K562 (cell line): ENCODE measurements around the gene SCARF2. TPM values are rescaled to one million over a fixed set of nuclear protein-coding genes. Genes with fewer than 3 reads are reported as not detected.
A peak's percentile ranks its signal among the peaks of the same experiment; 100 is the strongest.

ENCODE experiments used
- ATF4 ChIP-seq: fragments of 450-650 bp; formaldehyde crosslinking; IDR thresholded peaks from 2 replicates; pipeline ENCODE4 v1.4.0; 2022; ENCODE audit warnings: mild to moderate bottlenecking, moderate library complexity
- BACH1 ChIP-seq: fragments of 200-800 bp; sonication (Bioruptor generic); IDR thresholded peaks from 2 replicates; pipeline ENCODE4 v1.6.1; 2016; ENCODE audit warnings: missing genetic modification characterization, missing compliant biosample characterization
- BMI1 ChIP-seq: fragments of 150-350 bp; IDR thresholded peaks from 2 replicates; pipeline ENCODE4 v1.6.1; 2014; ENCODE audit warnings: low read length
- BRCA1 ChIP-seq, 2 experiments: fragments of 450-650 bp in 1 of 2; sonication (generic) in 1 of 2; formaldehyde crosslinking in 1 of 2; IDR thresholded peaks; 2 replicates each; pipeline versions ENCODE4 v1.5.0 to v1.6.1; 2017 to 2020; ENCODE audit warnings: mild to moderate bottlenecking in 1 of 2, missing genetic modification reagents in 1 of 2
- CAMTA2 ChIP-seq: fragments of 250-450 bp; sonication (Bioruptor Pico); conservative IDR thresholded peaks from 2 replicates; pipeline ENCODE4 v1.5.1; 2022
- CBX1 ChIP-seq: sonication (generic); IDR thresholded peaks from 2 replicates; pipeline ENCODE4 v1.6.1; 2016; ENCODE audit warnings: antibody characterized with exemption, low read depth, mild to moderate bottlenecking
- CBX5 ChIP-seq: IDR thresholded peaks from 2 replicates; pipeline ENCODE4 v1.6.1; 2014; ENCODE audit warnings: low read depth, borderline replicate concordance
- CHCHD3 ChIP-seq: fragments of 250-450 bp; sonication (Bioruptor Pico); IDR thresholded peaks from 2 replicates; pipeline ENCODE4 v2.1.2; 2022; ENCODE audit warnings: mild to moderate bottlenecking
- CXXC5 ChIP-seq: fragments of 250-450 bp; sonication (Bioruptor Pico); IDR thresholded peaks from 2 replicates; pipeline ENCODE4 v1.8.0; 2022; ENCODE audit warnings: inconsistent platforms, mild to moderate bottlenecking, moderate library complexity
- EP300 ChIP-seq: IDR thresholded peaks from 2 replicates; pipeline ENCODE4 v1.6.1; 2012; ENCODE audit warnings: low read length, improper control_type of control experiment
- ERF ChIP-seq: fragments of 450-650 bp; formaldehyde crosslinking; IDR thresholded peaks from 2 replicates; pipeline ENCODE4 v1.4.0; 2020; ENCODE audit warnings: mild to moderate bottlenecking, mixed read lengths
- HLTF ChIP-seq: fragments of 450-650 bp; IDR thresholded peaks from 2 replicates; pipeline ENCODE4 v1.6.1; 2016
- HSF4 ChIP-seq: fragments of 250-450 bp; sonication (Bioruptor Pico); IDR thresholded peaks from 2 replicates; pipeline ENCODE4 v2.1.2; 2022; ENCODE audit warnings: mild to moderate bottlenecking, moderate library complexity, borderline replicate concordance
- IRF2 ChIP-seq: sonication (generic); formaldehyde crosslinking; IDR thresholded peaks from 2 replicates; pipeline ENCODE4 v1.8.1; 2022; ENCODE audit warnings: mild to moderate bottlenecking, missing genetic modification reagents
- KDM5B ChIP-seq: fragments of 200-600 bp; sonication (generic); IDR thresholded peaks from 2 replicates; pipeline ENCODE4 v1.6.1; 2012; ENCODE audit warnings: low read depth, mild to moderate bottlenecking, moderate library complexity, low read length, control low read depth, inconsistent platforms; ENCODE audit not compliant: insufficient replicate concordance
- RBM17 ChIP-seq: fragments of 200-400 bp; formaldehyde crosslinking; IDR thresholded peaks from 2 replicates; pipeline ENCODE4 v1.6.1; 2017; ENCODE audit warnings: low read depth, mild to moderate bottlenecking, low read length, borderline replicate concordance
- RBM22 ChIP-seq: fragments of 200-400 bp; formaldehyde crosslinking; IDR thresholded peaks from 2 replicates; pipeline ENCODE4 v1.6.1; 2018; ENCODE audit warnings: low read length, low read depth; ENCODE audit not compliant: poor library complexity, severe bottlenecking
- SMC3 ChIP-seq: conservative IDR thresholded peaks from 2 replicates; pipeline ENCODE4 v1.6.1; 2011; ENCODE audit warnings: low read depth, low read length, improper control_type of control experiment; ENCODE audit not compliant: insufficient read depth
- SOX6 ChIP-seq: fragments of 450-650 bp; IDR thresholded peaks from 2 replicates; pipeline ENCODE4 v1.6.1; 2014; ENCODE audit warnings: mild to moderate bottlenecking
- SRF ChIP-seq, 2 experiments: fragments of 250-450, 450-650 bp in 1 of 2; sonication (Bioruptor Pico) in 1 of 2; sonication (generic) in 1 of 2; formaldehyde crosslinking; IDR thresholded peaks; 2 replicates each; pipeline versions ENCODE4 v1.5.0 to v1.5.1; 2020 to 2022; ENCODE audit warnings: mild to moderate bottlenecking in 1 of 2, missing genetic modification reagents in 1 of 2
- TBL1XR1 ChIP-seq, 2 experiments: IDR thresholded peaks; 2 replicates each; pipeline ENCODE4 v1.6.1; 2012; ENCODE audit warnings: improper control_type of control experiment in 2 of 2, low read length in 2 of 2, mild to moderate bottlenecking in 1 of 2
- THRA ChIP-seq: fragments of 450-650 bp; IDR thresholded peaks from 2 replicates; pipeline ENCODE4 v1.6.1; 2017; ENCODE audit warnings: mild to moderate bottlenecking, moderate library complexity
- ZFX ChIP-seq: sonication (generic); formaldehyde crosslinking; IDR thresholded peaks from 2 replicates; pipeline ENCODE4 v1.8.0; 2022; ENCODE audit warnings: mild to moderate bottlenecking, missing genetic modification reagents, moderate library complexity
- ZNF280A ChIP-seq: fragments of 450-650 bp; IDR thresholded peaks from 2 replicates; pipeline ENCODE4 v1.6.1; 2018; ENCODE audit warnings: mild to moderate bottlenecking, low read depth; ENCODE audit not compliant: partially characterized antibody
- ZNF445 ChIP-seq: fragments of 250-450 bp; sonication (Bioruptor Pico); IDR thresholded peaks from 2 replicates; pipeline ENCODE4 v1.4.0; 2020; ENCODE audit warnings: low read depth, mild to moderate bottlenecking, moderate library complexity
- ZNF699 ChIP-seq: fragments of 250-450 bp; sonication (Bioruptor Pico); IDR thresholded peaks from 2 replicates; pipeline ENCODE4 v1.8.0; 2021; ENCODE audit warnings: mild to moderate bottlenecking, moderate library complexity; ENCODE audit not compliant: insufficient replicate concordance
- polyA plus RNA-seq, 8 experiments: library from polyadenylated mRNA; depleted of rRNA in 4 of 8; stranded (reverse) in 5 of 8; unstranded in 3 of 8; fragments of >200 nt; fragmentation: Nextera tagmentation in 2 of 8; fragmentation: Illumina TruSeq in 1 of 8; extraction: Ambion mirVana in 2 of 8; extraction: Trizol in 1 of 8; gene quantifications; 2 replicates each; pipeline versions ENCODE4 v1.2.1 to v1.2.3, GENCODE V29; 2011 to 2014; ENCODE audit warnings: inconsistent platforms in 1 of 8, missing spikeins in 1 of 8
- total RNA-seq, 7 experiments: library from RNA; depleted of rRNA in 6 of 7; stranded (reverse); fragments of >200 nt in 6 of 7; fragmentation: Illumina TruSeq in 2 of 7; extraction: Trizol in 2 of 7; gene quantifications; 2 replicates each; pipeline versions ENCODE4 v1.2.1 to v1.2.3, GENCODE V29; 2011 to 2021; ENCODE audit warnings: low replicate concordance in 1 of 7

SCARF2 gene
- total and polyA plus RNA-seq, 9 of the 15 experiments (the other 6 are each of a cell fraction or from before 2014, with no cell fraction given) = 0.06 to 0.32 (median 0.21) TPM; not detected in 5

GRCh38 chr22:20428496-20429253, 8.9 kb downstream of the SCARF2 start (continued):
- no peak for TF ChIP-seq BRCA1 (IDR thresholded peaks at IDR 0.05)
- no peak for TF ChIP-seq BRCA1 (CRISPR knock-in tag; IDR thresholded peaks at IDR 0.05)
- 0 out of 2 replicates have a peak, but pooled peaks have one; percentile 27 for TF ChIP-seq SMC3
- no peak for TF ChIP-seq CHCHD3 (CRISPR knock-in tag)
- TF ChIP-seq RBM17 = no peak
- TF ChIP-seq EP300 = no peak
- TF ChIP-seq CBX5 = no peak
- no peak for TF ChIP-seq BMI1
- 0 out of 2 replicates have a peak, but pooled peaks have one; percentile 41 for TF ChIP-seq HSF4 (CRISPR knock-in tag)
- TF ChIP-seq CXXC5 (CRISPR knock-in tag) = no peak; the same call in 1 of the 2 replicates
- TF ChIP-seq IRF2 (CRISPR knock-in tag) = 0 out of 2 replicates have a peak, but pooled peaks have one; percentile 15
- TF ChIP-seq ERF = 0 out of 2 replicates have a peak, but pooled peaks have one; percentile 17
- TF ChIP-seq CAMTA2 = 0 out of 2 replicates have a peak, but pooled peaks have one; percentile 56
- 0 out of 2 replicates have a peak, but pooled peaks have one; percentile 34 for TF ChIP-seq ATF4 (CRISPR knock-in tag)
- no peak for TF ChIP-seq ZFX (CRISPR knock-in tag)
- no peak for TF ChIP-seq RBM22
- TF ChIP-seq BACH1 (tag) = no peak
- TF ChIP-seq SRF (CRISPR knock-in tag; IDR thresholded peaks at IDR 0.05) = peak in 1 of 2 experiments; percentile 61; a peak in 1 of 4 replicates
- peak; percentile 44 for TF ChIP-seq ZNF280A
- TF ChIP-seq KDM5B = no peak
- TF ChIP-seq SOX6 = no peak
- no peak for TF ChIP-seq THRA
- no peak for TF ChIP-seq ZNF699 (CRISPR knock-in tag)
- no peak for TF ChIP-seq ZNF445
- TF ChIP-seq HLTF = no peak
- no peak for TF ChIP-seq CBX1
- no peak; a peak in 1 of 4 replicates for TF ChIP-seq TBL1XR1 (IDR thresholded peaks at IDR 0.05; ENCODE audit: low read length in 2 of 2)
